ENCODE data around the gene YRDC. TPM values are rescaled to one million over a fixed set of nuclear protein-coding genes. Genes with fewer than 3 reads are reported as not detected.

The YRDC gene
- total and polyA plus RNA-seq, 2 experiments from 2014 or later = 12.5 to 22.4 TPM

DNA sequence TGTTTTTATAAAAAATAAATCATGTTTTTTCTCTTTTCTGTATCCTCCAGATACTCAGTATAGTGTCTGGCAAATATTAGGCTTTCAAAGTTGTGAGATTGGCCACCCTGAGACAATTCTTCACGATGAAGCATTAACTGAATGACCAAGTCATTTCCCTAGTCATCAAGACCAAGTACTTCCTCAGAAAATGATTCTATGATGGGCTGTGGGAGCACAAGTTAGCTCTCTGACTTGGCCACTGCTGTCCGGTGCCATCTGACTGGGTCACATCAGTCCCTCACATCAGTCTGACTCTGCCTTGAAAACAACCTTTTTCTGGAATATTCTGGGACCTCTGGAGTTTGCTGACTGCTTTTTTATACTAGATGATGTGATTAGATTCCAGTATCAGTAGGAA is 13.5 kb upstream of the YRDC start:
- Histone ChIP-seq H3K4me1 (ENCODE audit: insufficient read depth) (no peaks in the 10 kb centered on the region), H3K4me3 (no peak overlapping the region), H3K9ac (no peak overlapping the region), H3K9me2 (ENCODE audit: insufficient read depth) (no peaks in the 10 kb centered on the region), H3K27me3 (replicated peaks; ENCODE audit: insufficient read depth) (no peaks in the 10 kb centered on the region), H3F3A (ENCODE audit: insufficient read depth) (no peaks in the 10 kb centered on the region), H3K4me2 (ENCODE audit: unreplicated experiment) (no peak overlapping the region), H3K79me2 (ENCODE audit: insufficient read depth) (peaks cover 20% of the 10 kb centered on the region), H4K20me1 (ENCODE audit: insufficient read depth) (no peaks in the 10 kb centered on the region), H3K9me3 (ENCODE audit: low read depth) (no peaks in the 10 kb centered on the region), H2AFZ (no peak overlapping the region), H3K36me3 (ENCODE audit: low read depth) (peaks cover 49% of the 10 kb centered on the region), H3K27ac (no peak overlapping the region)
- in situ Hi-C loops (cut with MboI) = no loop called here
- TF ChIP-seq EZH2 (IDR thresholded peaks at IDR 0.05; ENCODE audit: insufficient read depth, poor library complexity, severe bottlenecking) = no peak
- TF ChIP-seq EZH2phosphoT487 (IDR thresholded peaks at IDR 0.05; ENCODE audit: insufficient read depth, low read depth) = no peak
- 98 to 99% methylated on average over 2 of the region's 2 CpGs for WGBS, 2 experiments (ENCODE audit: low coverage in 1 of 2, low lambda C conversion rate in 2 of 2, missing lambda C conversion rate in 2 of 2)
- DNase-seq = no peak

DNA sequence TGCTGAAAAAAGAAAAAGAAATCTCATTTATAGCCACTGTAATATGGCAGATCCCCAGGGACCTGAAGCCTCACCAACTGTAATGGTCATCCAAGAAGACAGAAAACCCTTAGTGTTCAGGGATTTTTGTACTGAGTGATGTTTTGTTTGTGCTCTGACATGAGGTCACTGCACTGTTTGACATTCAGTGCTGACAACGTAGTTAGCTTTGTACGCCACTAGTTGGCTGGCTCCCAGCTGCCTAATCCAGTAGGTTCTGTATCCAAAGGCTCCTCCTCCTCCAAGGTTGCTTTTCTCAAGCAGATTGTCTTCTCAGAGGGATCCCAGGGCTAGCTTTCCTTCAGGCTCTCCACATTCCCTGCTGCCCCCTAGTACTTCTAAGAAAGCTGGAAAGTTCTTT is 9.5 kb upstream of the YRDC start:
- Histone ChIP-seq H3K36me3 (ENCODE audit: low read depth) (peaks cover 40% of the 10 kb centered on the region), H3K4me2 (ENCODE audit: unreplicated experiment) (no peak overlapping the region), H3K27me3 (replicated peaks; ENCODE audit: insufficient read depth) (no peaks in the 10 kb centered on the region), H3K4me3 (no peak overlapping the region), H3K9me2 (ENCODE audit: insufficient read depth) (no peaks in the 10 kb centered on the region), H4K20me1 (ENCODE audit: insufficient read depth) (no peaks in the 10 kb centered on the region), H3K9me3 (ENCODE audit: low read depth) (no peaks in the 10 kb centered on the region), H3K4me1 (ENCODE audit: insufficient read depth) (no peaks in the 10 kb centered on the region), H2AFZ (no peak overlapping the region), H3K27ac (no peak overlapping the region), H3F3A (ENCODE audit: insufficient read depth) (peaks cover 9% of the 10 kb centered on the region; the same call in 1 of the 2 replicates), H3K79me2 (ENCODE audit: insufficient read depth) (peaks cover 44% of the 10 kb centered on the region), H3K9ac (no peak overlapping the region)
- TF ChIP-seq EZH2 (IDR thresholded peaks at IDR 0.05; ENCODE audit: insufficient read depth, poor library complexity, severe bottlenecking) = no peak
- TF ChIP-seq EZH2phosphoT487 (IDR thresholded peaks at IDR 0.05; ENCODE audit: insufficient read depth, low read depth) = no peak
- WGBS, 2 experiments (ENCODE audit: low coverage in 1 of 2, low lambda C conversion rate in 2 of 2, missing lambda C conversion rate in 2 of 2) = 48 to 50% methylated on average over 2 of the region's 2 CpGs
- DNase-seq = no peak
- in situ Hi-C loops (cut with MboI) = no loop called here

DNA sequence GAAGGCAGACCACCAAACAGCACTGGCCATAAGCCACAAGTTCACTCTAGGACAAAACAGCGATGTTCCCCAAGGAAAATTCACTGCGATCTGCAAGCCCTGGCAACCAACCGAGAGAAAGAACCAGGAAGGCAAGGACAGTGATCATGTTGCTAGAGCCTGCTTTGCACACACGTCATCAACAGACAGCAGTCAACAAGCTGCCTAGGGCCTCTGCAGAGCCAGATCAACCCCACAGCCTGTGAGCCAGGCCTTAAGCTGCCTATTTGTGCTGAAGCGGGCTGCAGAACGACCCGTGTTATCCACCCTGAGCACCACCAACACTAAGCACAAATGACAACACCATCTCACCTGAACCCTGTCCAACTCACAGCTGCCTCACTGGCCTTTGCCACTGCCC is 6.2 kb upstream of the YRDC start:
- H2AFZ ChIP-seq = no peak overlapping the region
- H3K9me3 ChIP-seq (ENCODE audit: low read depth) = no peaks in the 10 kb centered on the region
- H3K9me2 ChIP-seq (ENCODE audit: insufficient read depth) = no peaks in the 10 kb centered on the region
- peaks cover 26% of the 10 kb centered on the region for H3F3A ChIP-seq (ENCODE audit: insufficient read depth)
- TF ChIP-seq EZH2 (IDR thresholded peaks at IDR 0.05; ENCODE audit: insufficient read depth, poor library complexity, severe bottlenecking) (no peak), EZH2phosphoT487 (IDR thresholded peaks at IDR 0.05; ENCODE audit: insufficient read depth, low read depth) (no peak)
- H3K4me2 ChIP-seq (ENCODE audit: unreplicated experiment) = no peak overlapping the region
- in situ Hi-C loops (cut with MboI) = no loop called here
- 22 to 23% methylated on average over 7 of the region's 7 CpGs for WGBS, 2 experiments (ENCODE audit: low coverage in 1 of 2, low lambda C conversion rate in 2 of 2, missing lambda C conversion rate in 2 of 2)
- H3K9ac ChIP-seq = peak overlapping the region; percentile 5; the same call in 1 of the 2 replicates
- H3K4me1 ChIP-seq (ENCODE audit: insufficient read depth) = peaks cover 15% of the 10 kb centered on the region
- H4K20me1 ChIP-seq (ENCODE audit: insufficient read depth) = no peaks in the 10 kb centered on the region
- DNase-seq = peak; percentile 42
- H3K4me3 ChIP-seq = no peak overlapping the region
- H3K27me3 ChIP-seq (replicated peaks; ENCODE audit: insufficient read depth) = no peaks in the 10 kb centered on the region
- H3K79me2 ChIP-seq (ENCODE audit: insufficient read depth) = peaks cover 61% of the 10 kb centered on the region
- peak overlapping the region; percentile 27; the same call in 1 of the 2 replicates for H3K27ac ChIP-seq
- peaks cover 15% of the 10 kb centered on the region for H3K36me3 ChIP-seq (ENCODE audit: low read depth)

DNA sequence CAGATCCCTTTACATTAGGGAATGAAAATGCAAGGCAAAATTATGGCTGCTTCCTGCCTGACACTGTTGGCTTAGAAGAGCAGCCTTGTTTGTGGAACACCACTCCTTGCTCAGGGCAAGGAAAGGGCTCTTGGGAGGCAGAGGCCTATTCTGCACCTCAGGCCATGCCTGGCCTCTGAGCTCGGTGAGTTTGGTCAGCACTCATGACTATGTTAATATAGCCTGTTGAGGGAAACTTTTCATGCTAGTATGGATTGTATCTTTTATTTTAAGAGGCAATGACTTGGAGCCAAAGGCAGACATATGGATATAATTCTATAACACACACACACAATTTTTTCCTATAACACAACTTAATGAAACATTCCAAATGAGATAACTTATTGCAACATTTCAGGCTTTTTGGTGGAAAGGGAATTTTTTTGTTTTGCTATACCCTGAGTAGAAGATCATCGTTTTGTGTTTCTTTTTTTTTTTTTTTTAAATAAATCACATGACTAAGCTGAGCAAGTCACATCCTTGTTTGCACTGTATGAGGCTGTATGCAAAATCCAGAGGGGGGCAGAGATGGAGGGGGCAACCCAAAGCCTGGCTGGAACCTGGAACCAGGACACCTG is 5.6 kb upstream of the YRDC start:
- no peaks in the 10 kb centered on the region for H3K9me2 ChIP-seq (ENCODE audit: insufficient read depth)
- DNase-seq = no peak
- WGBS, 2 experiments (ENCODE audit: low coverage in 1 of 2, low lambda C conversion rate in 2 of 2, missing lambda C conversion rate in 2 of 2) = 36 to 38% methylated on average over 2 of the region's 2 CpGs
- H3K79me2 ChIP-seq (ENCODE audit: insufficient read depth) = peaks cover 67% of the 10 kb centered on the region
- H4K20me1 ChIP-seq (ENCODE audit: insufficient read depth) = no peaks in the 10 kb centered on the region
- H3K4me1 ChIP-seq (ENCODE audit: insufficient read depth) = peaks cover 19% of the 10 kb centered on the region
- no peaks in the 10 kb centered on the region for H3K9me3 ChIP-seq (ENCODE audit: low read depth)
- H3K4me3 ChIP-seq = no peak overlapping the region
- peaks cover 31% of the 10 kb centered on the region for H3F3A ChIP-seq (ENCODE audit: insufficient read depth)
- TF ChIP-seq EZH2phosphoT487 (IDR thresholded peaks at IDR 0.05; ENCODE audit: insufficient read depth, low read depth) = no peak
- TF ChIP-seq EZH2 (IDR thresholded peaks at IDR 0.05; ENCODE audit: insufficient read depth, poor library complexity, severe bottlenecking) = no peak
- in situ Hi-C loops (cut with MboI) = no loop called here
- H3K36me3 ChIP-seq (ENCODE audit: low read depth) = peaks cover 11% of the 10 kb centered on the region; the same call in 1 of the 2 replicates
- peak overlapping the region; percentile 27; the same call in 1 of the 2 replicates for H3K27ac ChIP-seq
- no peak overlapping the region for H3K4me2 ChIP-seq (ENCODE audit: unreplicated experiment)
- H3K9ac ChIP-seq = no peak overlapping the region; the same call in 1 of the 2 replicates
- no peaks in the 10 kb centered on the region for H3K27me3 ChIP-seq (replicated peaks; ENCODE audit: insufficient read depth)
- no peak overlapping the region for H2AFZ ChIP-seq

Data from GM23248 (cell line).